GM18951 (cell line): ENCODE measurements around the gene ADAMTS15.

Experiments
- POLR2A ChIP-seq: IDR thresholded peaks from 4 replicates; pipeline ENCODE4 v1.6.1; 2011; ENCODE audit warnings: mild to moderate bottlenecking; ENCODE audit not compliant: insufficient read length, insufficient read depth; ENCODE audit errors: extremely low read depth
- in situ Hi-C: fragments of 300-500 bp; cut with MboI; formaldehyde crosslinking; loops from one replicate; pipeline ENCODE4 v1.12.0; 2022; ENCODE audit warnings: low sequenced_read_pairs, mixed read lengths, inconsistent platforms; ENCODE audit not compliant: unreplicated experiment

The ADAMTS15 gene

GRCh38 chr11:130488848-130489584 lies 40.6 kb downstream of the ADAMTS15 start:
- TF ChIP-seq POLR2A: no peak
- in situ Hi-C loops: no loop called here

- in situ Hi-C loops: no loop called here
- no peak for TF ChIP-seq POLR2A
Observed at GRCh38 chr11:130489716-130490115, 41.3 kb downstream of the ADAMTS15 start.

- in situ Hi-C loops: no loop called here
- TF ChIP-seq POLR2A: no peak
Observed at GRCh38 chr11:130490682-130491449, 42.4 kb downstream of the ADAMTS15 start.

GRCh38 chr11:130498181-130498580 lies 49.7 kb downstream of the ADAMTS15 start:
- no peak for TF ChIP-seq POLR2A
- in situ Hi-C loops: no loop called here

- TF ChIP-seq POLR2A: no peak
- in situ Hi-C loops: no loop called here
Observed at GRCh38 chr11:130499828-130500227, 51.4 kb downstream of the ADAMTS15 start.

GRCh38 chr11:130504317-130504716 lies 55.9 kb downstream of the ADAMTS15 start:
- in situ Hi-C loops: no loop called here
- no peak for TF ChIP-seq POLR2A

GRCh38 chr11:130508913-130509312 lies 60.5 kb downstream of the ADAMTS15 start:
- in situ Hi-C loops: no loop called here

GRCh38 chr11:130509942-130510341 lies 61.5 kb downstream of the ADAMTS15 start:
- no peak for TF ChIP-seq POLR2A
- in situ Hi-C loops: no loop called here

More at GRCh38 chr11:130508913-130509312, 60.5 kb downstream of the ADAMTS15 start:
- TF ChIP-seq POLR2A: no peak

GRCh38 chr11:130510407-130511006 lies 62.1 kb downstream of the ADAMTS15 start:
- in situ Hi-C loops: no loop called here
- TF ChIP-seq POLR2A: no peak

GRCh38 chr11:130511765-130512164 lies 63.3 kb downstream of the ADAMTS15 start:
- in situ Hi-C loops: no loop called here
- TF ChIP-seq POLR2A: no peak

GRCh38 chr11:130512662-130513061 lies 64.2 kb downstream of the ADAMTS15 start:
- no peak for TF ChIP-seq POLR2A
- in situ Hi-C loops: no loop called here

GRCh38 chr11:130513132-130513531 lies 64.7 kb downstream of the ADAMTS15 start:
- in situ Hi-C loops: no loop called here

GRCh38 chr11:130514316-130514715 lies 65.9 kb downstream of the ADAMTS15 start:
- no peak for TF ChIP-seq POLR2A
- in situ Hi-C loops: no loop called here

More at GRCh38 chr11:130513132-130513531, 64.7 kb downstream of the ADAMTS15 start:
- no peak for TF ChIP-seq POLR2A
